KG1 (cell line): ENCODE data around the gene STXBP6.
A peak's percentile ranks its signal among the peaks of the same experiment; 100 is the strongest.
"Not testable (repeated sequence)": the region's sequence is repeated elsewhere in the genome, so short reads cannot be mapped to it uniquely, and the experiment has no call there.

Source experiments
- DNase-seq: peaks from one replicate; lab custom pipeline; 2025; lab: John Stamatoyannopoulos, UW

The STXBP6 gene

GRCh38 chr14:24829862-24830261 is 220.1 kb downstream of the STXBP6 start:
- DNase-seq, result no peak

DNA sequence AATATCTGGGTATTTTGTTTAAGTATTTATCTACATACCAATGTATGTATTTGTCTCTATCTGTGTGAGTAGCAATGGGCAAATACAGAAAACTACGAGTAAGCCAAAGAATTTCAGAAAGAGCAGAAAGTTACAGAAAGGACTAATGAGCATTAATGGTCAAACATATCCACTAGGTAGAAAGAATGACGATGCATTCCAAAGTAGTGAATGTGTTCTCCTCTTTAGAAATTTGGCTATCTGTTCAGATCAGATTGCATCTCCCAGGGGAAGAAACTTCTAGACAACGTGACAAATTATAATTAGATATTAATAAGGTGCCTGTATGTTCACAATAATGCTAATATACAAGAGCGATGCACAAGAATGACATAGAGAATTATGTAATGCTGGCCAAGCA is 221.5 kb downstream of the STXBP6 start:
- no peak for DNase-seq

GRCh38 chr14:24826390-24826789 is 223.6 kb downstream of the STXBP6 start:
- no peak for DNase-seq

GRCh38 chr14:24820616-24821015 is 229.3 kb downstream of the STXBP6 start:
- DNase-seq, result no peak

- DNase-seq, result no peak
These were observed 231.1 kb downstream of the STXBP6 start for GRCh38 chr14:24818823-24819341.

GRCh38 chr14:24818058-24818822 is 231.7 kb downstream of the STXBP6 start:
- no peak for DNase-seq

- no peak for DNase-seq
These were observed 232.5 kb downstream of the STXBP6 start for GRCh38 chr14:24817212-24818057.

- DNase-seq, result no peak
These were observed 233.1 kb downstream of the STXBP6 start for GRCh38 chr14:24816929-24817211.

- DNase-seq, result no peak
These were observed 233.7 kb downstream of the STXBP6 start for GRCh38 chr14:24816011-24816928.

DNA sequence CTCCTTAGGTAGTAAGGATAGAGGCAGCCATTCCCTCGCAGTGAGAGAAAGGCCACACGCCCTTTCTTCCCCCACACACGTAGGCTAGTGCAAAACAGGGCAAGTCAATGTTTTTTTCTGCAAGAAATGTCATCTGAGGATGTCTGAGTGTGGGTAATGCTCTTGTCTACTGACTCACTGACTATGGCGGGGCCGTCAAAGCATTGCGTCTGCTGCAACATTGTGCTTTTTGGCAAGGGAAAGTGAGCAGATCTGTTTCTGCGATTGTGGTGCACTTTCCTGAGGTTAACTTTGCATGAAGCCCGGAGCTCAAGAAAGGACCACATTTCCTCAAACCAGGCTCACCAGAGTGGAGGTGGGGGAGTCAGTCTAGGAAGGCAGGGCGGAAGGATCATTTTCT is 234.4 kb downstream of the STXBP6 start:
- DNase-seq, result no peak

DNA sequence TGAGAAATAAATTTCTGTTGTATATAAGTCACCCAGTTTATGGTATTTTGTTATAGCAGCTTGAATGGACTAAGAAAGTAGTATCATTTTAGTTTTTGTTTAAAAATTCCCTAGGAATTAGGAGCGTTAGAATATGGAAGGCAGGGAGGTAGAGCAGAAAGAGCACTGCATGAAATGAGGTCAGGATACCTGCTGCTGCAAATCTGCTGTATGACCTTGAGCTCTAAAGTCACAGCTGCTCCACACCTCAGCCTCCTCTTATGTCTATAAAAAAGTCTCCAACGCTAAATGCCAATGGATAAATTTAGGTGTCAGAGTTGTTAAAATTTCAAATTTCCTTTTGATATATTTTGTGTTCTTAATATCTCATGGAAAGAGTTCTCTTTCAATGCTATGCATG is 235.0 kb downstream of the STXBP6 start:
- no peak for DNase-seq

GRCh38 chr14:24814346-24814745 is 235.6 kb downstream of the STXBP6 start:
- no peak for DNase-seq

DNA sequence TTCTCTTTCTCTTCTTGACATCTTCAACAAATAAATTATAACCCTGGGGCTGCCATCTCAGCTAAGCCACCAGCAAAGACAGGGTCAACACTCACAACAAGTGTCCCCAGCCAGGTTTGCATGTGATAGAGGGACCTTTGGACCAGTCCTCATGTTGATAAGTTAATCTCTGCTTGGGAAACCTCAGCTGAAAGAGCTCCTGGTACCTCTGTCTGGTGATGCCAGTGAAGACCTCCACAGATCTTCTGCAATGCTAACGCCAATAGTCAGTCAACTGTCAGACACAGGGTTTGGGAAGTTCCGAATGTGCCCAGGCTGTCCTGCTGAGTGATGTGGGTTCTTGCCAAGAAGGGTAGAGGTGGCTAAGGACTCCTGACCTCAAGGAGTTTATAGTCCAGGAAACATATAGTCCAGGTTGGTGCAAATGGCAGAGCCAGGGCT is 236.1 kb downstream of the STXBP6 start:
- DNase-seq, result no peak

DNA sequence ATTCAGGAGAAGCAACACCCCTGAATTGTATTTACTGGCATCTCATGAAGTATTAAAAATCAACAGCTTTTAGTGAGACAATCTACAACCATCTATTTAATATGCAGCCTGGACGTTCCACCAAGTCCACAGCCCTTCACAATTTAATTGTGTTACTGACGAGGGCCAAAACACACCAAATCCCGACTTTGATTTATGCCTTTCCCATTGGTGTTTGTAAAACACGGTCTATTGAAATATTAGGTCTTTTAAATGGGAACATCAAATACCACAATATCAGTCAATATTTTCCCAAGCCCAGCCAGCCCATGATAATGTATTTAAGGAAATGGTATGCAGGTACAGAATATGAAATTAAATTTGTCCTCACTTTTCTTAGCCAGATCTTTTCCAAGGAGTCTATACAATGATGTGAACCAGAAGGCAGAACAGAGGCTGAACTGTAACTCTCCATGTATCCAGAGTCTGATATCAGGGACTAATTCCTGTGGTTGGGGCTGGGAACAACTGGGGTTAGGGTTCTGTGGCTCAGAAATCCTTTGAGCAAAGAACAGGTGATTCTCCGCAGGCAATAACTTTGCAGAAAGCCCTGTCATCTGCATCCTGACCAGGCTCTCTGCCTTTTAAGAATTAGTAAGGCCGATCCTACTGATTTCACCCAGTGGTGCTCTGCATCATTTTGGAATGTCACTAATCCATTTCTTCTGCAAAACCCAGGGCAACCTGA is 236.7 kb downstream of the STXBP6 start:
- no peak for DNase-seq

DNA sequence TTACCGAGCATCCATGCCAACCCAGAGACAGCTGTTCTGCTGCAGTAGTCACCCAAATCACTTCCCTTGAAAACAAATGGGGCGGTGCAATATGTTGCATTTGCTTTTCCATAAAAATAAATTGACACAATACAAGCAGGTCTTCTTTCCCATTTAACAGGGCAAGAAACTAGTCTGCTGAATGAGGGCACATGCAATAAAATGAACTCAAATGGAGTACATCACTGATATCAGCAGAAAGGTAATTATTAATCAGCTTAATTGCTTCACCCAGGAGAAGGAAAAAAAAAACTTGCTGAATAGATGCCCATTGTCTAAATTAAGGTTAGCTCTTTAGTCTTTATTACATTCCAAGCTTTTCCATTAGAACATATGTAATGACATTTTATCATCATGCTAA is 240.8 kb downstream of the STXBP6 start:
- DNase-seq, result no peak

DNA sequence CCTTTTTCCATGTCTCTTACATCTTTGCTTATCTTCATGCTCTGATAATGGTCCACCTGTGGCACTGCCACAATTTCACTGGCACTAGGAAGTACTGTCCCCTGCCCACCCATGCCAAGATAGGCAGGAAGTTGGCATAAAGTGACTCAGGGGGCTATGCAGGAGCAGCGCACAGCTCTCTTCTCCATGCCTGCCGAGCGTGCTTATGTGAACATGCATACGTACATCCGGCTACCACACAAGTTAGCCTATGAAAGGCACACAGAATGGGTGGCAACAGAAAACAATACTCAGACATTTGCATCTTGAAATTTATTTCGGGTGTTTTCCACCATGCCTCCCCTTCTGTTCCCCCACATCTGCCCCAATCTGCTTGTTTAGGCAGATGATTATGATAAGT is 241.5 kb downstream of the STXBP6 start:
- no peak for DNase-seq

- peak; percentile 15 for DNase-seq
These were observed 243.8 kb downstream of the STXBP6 start for GRCh38 chr14:24806061-24806678.

GRCh38 chr14:24804552-24805212 is 245.3 kb downstream of the STXBP6 start:
- DNase-seq, result no peak

DNA sequence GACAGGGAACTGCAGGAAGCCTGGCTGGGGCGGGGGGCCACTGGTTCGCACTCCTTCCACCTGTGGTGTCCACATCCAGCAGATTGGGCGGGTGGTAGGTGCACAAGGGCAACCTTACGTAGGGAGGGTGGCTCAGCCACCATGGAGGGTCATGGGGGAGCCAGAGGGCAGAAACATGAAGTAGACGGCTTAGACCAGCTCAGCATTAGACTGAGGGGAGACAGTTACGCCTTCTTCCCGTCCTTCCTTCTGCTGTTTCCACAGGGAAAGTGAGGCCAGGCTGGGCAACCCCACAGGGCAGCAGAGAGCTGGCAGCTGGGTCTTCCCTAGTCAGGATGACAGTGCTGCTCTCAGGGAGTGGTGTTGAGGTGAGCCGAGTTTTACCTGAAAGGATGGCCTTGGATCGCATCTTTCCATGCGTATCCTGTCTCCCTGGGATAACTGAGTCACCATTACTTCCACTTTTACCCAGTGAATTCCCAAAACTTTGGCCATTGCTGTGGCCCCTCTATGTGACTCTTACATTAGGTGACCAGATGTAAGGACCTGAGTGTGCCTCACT is 245.9 kb downstream of the STXBP6 start:
- DNase-seq, result no peak

GRCh38 chr14:24803426-24803825 is 246.5 kb downstream of the STXBP6 start:
- DNase-seq, result not testable (repeated sequence)
